Stimulated activated CD4-positive, alpha-beta T cell treated with anti-CD3 and anti-CD28 coated beads, Interleukin-1b, Interleukin-23, amount 100 ng/mL, for 24 hours (primary cell): ENCODE results near the gene SDF2L1.
"Not testable (repeated sequence)": the region's sequence is repeated elsewhere in the genome, so short reads cannot be mapped to it uniquely, and the experiment has no call there.

Experiments
- DNase-seq, 4 experiments: peaks; one replicate each; pipeline ENCODE4 v3.0.0-alpha.2; 2020; ENCODE audit warnings: low read depth in 4 of 4, low spot score in 1 of 4

The SDF2L1 gene

GRCh38 chr22:21636629-21637218 is 5.4 kb upstream of the SDF2L1 start:
- no peak for DNase-seq

GRCh38 chr22:21637450-21637849 is 4.7 kb upstream of the SDF2L1 start:
- not testable (repeated sequence) for DNase-seq

GRCh38 chr22:21639359-21639758 is 2.7 kb upstream of the SDF2L1 start:
- no peak for DNase-seq

GRCh38 chr22:21640810-21641209 is 1.3 kb upstream of the SDF2L1 start:
- DNase-seq, result no peak

- no peak for DNase-seq
Observed at GRCh38 chr22:21641417-21641788, 699 bp upstream of the SDF2L1 start.

- DNase-seq, result peak in 2 of 4 experiments; percentile 52 to 54
Observed at GRCh38 chr22:21642584-21643448, 714 bp downstream of the SDF2L1 start.

GRCh38 chr22:21643533-21644357 is 1.6 kb downstream of the SDF2L1 start:
- DNase-seq, result no peak

- DNase-seq, result not testable (repeated sequence)
Observed at GRCh38 chr22:21645513-21645912, 3.4 kb downstream of the SDF2L1 start.

- peak in 2 of 4 experiments; percentile 53 to 66 for DNase-seq
Observed at GRCh38 chr22:21646608-21647590, 4.8 kb downstream of the SDF2L1 start.

- no peak for DNase-seq
Observed at GRCh38 chr22:21650280-21650679, 8.2 kb downstream of the SDF2L1 start.

GRCh38 chr22:21650823-21651520 is 8.9 kb downstream of the SDF2L1 start:
- no peak for DNase-seq

GRCh38 chr22:21651521-21652009 is 9.5 kb downstream of the SDF2L1 start:
- no peak for DNase-seq

GRCh38 chr22:21652010-21652546 is 10.0 kb downstream of the SDF2L1 start:
- peak; percentile 65 to 87 (median 77) for DNase-seq

GRCh38 chr22:21652547-21653545 is 10.7 kb downstream of the SDF2L1 start:
- no peak for DNase-seq

- no peak for DNase-seq
Observed at GRCh38 chr22:21657020-21657359, 14.9 kb downstream of the SDF2L1 start.

- peak in 3 of 4 experiments; percentile 49 to 76 (median 67) for DNase-seq
Observed at GRCh38 chr22:21657360-21658032, 15.4 kb downstream of the SDF2L1 start.

GRCh38 chr22:21659864-21660525 is 17.9 kb downstream of the SDF2L1 start:
- DNase-seq, result no peak
